Kasumi-1 (cell line): ENCODE data around the gene FKRP.
"Not testable (repeated sequence)": the region's sequence is repeated elsewhere in the genome, so short reads cannot be mapped to it uniquely, and the experiment has no call there.

ENCODE experiments used
- DNase-seq, 2 experiments: peaks; one replicate each; lab custom pipeline; 2025; lab: John Stamatoyannopoulos, UW

FKRP gene, protein sequence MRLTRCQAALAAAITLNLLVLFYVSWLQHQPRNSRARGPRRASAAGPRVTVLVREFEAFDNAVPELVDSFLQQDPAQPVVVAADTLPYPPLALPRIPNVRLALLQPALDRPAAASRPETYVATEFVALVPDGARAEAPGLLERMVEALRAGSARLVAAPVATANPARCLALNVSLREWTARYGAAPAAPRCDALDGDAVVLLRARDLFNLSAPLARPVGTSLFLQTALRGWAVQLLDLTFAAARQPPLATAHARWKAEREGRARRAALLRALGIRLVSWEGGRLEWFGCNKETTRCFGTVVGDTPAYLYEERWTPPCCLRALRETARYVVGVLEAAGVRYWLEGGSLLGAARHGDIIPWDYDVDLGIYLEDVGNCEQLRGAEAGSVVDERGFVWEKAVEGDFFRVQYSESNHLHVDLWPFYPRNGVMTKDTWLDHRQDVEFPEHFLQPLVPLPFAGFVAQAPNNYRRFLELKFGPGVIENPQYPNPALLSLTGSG

DNA sequence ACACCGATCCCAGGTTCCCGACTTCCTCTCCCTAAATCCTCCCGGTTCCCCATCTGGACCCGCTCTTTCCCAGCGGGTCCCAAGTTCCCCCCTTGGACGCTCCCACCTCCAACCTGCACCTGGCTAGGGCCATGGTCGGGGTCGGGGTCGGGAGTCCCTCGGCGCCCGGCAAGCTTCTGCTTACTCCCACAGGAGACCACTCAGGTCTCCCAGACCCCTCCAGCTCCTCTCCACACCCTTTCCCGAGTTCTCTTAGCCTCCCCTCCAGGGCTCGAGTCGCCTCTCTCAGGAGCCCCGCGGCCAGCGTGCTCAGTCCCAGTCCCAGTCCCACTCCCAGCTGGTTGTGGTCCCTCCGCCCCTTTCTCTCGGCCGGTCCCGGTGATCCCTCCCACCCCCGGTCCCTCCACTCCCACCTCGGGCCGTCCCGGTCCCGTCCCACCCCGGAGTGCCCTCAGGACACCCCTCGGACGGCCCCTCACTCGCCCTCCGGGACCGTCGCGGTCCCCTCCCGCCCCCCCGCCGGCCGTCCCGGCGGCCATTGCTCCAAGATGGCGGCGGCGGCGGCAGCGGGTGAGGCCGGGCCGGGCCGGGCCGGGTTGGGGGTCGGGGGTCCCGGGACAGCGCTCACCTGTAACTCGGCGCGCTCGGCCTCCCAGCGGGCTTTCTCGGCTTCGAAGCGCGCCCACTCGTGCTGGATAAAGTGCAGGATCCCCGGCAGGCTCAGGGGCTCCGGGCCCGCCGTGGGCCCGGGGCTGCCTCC, at the start of gene FKRP:
FKRP (plus strand) TSS at position 537 of the 760 bp plus-strand sequence. CDS start 9,394 bp downstream, outside the sequence.
- no peak for DNase-seq

DNA sequence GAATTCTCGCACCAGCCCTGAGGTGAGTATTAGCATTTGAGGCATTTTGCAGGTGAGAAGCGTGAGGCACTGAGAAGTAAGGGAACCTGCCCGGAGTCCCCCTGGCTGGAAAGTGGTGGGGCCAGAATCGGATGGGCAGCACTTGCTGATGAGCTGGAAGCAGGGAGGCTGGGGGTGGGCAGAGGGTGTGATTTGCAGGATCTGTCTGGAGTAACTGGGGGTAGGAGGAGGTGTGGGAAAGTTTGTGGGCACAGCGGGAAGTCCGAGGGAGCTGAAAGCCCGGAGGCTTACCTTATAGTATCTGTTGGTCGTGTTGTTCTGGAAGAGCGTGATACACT, 49.0 kb upstream of the FKRP start:
- no peak for DNase-seq

DNA sequence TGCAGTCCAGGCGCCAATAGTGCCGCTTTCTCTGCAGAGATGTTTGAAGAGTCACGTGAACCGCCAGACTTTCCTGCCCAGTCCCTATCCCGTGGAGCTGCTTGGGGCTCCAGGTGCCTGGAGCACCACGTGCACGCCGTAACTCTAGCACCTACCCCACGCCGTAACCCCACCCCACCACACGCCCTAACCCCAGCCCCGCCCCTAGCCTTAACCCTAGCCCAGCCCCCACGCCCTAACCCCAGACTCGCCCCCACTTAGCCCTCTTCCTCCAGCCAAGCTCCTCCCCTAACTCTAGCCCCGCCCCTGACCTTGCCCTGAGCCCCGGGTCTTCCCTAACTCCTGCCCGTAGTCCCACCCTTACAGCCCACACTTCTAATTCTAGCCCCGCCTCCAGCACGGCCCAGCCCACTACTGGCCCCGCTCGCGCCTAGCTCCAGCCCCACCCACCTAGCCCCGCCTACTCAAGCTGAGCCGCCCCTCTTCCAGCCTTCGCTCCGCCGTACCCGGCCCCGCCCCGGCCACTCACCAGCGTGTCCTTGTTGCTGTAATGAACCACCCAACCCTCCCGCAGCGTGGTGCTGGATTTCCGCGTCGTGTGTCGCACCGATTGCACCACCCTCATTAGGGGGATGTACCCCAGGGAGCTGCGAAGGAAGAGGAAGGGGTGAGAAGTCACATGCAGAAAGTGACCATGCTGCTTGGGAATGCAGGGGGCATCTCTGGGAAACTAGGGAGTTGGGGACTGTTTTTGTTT, 48.5 kb upstream of the FKRP start:
- no peak for DNase-seq

DNA sequence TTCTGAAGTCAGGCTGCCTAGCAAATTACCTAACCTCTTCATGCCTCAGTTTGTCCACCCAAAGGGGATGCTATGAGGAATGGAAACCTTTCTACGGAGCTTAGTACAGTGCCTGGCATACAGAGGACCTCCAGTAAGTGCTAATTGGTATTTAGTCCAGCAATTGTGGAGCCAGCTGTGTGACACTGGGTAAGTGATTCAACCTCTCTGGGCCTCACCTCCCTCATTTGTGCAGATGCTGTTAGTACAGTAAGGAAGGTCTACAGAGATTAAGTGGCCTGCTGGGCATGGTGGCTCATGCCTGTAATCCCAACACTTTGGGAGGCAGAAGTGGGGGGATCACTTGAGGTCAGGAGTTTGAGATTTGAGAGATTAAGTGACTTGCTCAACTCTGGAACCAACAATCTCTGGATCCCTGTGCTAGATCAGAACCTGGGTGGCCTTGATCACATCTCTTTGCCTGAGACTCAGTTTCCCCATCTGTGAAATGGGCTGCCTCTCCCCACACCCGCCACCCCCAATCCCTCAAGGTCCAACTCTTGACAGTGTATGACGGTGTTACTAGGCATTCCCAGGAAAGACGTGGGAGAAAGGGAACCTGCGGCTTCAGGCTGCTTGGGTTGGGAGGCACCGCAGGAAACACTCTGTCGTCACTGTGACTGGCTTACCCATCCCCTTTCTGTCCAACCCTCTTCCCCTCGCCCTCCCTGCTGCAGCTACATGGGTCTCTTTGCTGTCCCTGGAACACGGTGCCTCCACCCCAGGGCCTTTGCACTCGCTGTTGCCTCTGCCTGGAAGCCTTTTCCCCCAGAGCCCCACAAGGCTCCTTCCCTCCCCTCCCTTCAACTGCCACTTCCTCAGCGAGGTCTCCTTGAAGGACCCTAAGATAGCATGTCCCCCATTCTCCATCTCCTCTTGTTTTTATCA, 47.2 kb upstream of the FKRP start:
- DNase-seq, result no peak

DNA sequence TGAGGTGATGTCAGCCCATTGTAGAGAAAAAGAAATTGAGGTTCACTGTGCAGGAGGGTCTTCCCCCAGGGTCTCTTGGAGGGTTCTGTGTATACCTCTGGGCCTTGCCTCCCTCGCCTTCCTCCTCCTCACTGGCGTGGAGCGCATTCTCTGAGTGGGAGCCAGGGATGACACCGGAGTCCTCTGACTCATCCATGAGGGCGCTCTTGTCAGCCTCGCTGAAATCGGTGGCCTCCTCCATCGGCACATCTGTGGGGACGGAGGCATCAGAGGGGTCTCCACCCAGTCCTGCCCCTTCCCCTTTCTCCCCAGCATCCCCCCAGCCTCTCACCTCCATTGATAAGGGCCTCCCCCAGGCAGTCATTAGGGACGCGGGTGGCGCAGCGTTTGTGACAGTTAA, 45.2 kb upstream of the FKRP start:
- no peak for DNase-seq

DNA sequence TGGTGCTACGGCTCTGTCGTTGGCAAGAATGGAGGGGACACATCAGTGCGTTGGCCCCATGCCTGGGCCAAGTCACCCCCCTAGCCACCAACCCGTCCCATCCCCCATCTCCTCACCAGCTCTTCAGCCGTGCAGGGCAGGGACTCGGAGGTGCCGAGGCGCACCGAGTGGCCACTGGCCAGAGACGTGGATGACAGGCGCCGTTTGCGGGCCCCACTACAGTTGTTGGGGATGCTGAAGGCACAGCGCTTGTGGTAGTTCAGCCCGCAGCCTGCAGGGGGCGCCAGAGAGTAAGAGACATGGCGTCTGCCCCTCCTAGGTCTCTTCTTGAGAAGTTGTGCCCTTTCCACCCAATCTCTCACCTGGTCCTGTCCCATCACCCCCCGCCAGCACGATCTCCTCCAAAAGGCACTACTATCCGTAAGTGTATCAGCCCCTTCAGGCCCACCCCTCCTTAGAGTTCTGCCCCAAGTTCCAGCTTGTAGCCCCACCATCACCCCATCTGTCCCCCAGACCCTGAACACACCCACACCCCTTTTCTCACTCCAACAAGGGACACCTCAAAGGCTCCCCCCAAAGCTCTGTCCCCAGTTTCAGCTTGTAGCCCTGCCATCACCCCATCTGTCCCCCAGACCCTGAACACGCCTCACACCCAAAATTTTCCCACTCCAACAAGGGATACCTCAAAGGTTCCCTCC, 41.3 kb upstream of the FKRP start:
- peak; percentile 57 to 79 for DNase-seq

DNA sequence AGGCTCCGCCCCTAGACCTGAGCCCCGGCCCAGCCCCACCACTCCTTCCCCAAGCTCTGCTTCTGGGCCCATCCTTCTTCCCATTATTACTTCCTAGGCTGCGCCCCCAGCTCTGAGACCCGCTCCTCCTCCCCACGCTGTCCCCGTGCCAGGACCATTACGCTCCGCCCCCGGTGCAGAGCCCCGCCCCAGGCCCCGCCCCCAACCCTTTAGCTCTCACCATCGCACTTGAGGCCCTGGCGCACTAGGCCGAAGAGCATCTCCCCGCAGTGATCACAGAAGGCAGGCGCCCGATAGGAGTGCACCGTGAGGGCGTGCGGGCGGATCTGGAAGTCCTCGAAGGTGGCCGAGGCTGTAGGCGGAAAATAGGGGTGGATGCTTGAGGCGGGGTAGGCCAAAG, 35.2 kb upstream of the FKRP start:
- no peak for DNase-seq

DNA sequence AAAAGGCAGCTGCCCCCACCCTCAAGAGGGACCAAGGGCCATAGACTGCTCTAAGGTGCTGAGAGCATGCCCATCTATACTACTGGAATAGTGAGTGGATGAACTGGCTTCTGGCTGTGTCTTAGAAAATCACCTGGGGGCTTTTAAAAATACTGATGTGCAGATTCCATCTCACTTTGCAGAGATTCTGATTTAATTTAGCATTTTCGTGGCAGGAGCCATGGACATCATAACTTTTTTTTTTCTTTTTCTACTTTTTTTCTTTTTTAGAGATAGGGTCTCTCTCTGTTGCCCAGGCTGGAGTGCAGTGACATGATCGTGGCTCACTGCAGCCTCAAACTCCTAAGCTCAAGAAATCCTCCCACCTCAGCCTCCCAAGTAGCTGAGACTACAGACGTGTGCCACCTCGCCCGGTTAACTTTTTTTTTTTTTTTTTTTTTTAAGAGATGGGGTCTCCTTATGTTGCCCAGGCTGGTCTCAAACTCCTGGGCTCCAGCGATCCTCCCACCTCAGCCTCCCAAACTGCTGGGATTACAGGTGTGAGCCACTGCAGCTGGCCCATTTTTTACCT, 33.0 kb upstream of the FKRP start:
- not testable (repeated sequence) for DNase-seq

DNA sequence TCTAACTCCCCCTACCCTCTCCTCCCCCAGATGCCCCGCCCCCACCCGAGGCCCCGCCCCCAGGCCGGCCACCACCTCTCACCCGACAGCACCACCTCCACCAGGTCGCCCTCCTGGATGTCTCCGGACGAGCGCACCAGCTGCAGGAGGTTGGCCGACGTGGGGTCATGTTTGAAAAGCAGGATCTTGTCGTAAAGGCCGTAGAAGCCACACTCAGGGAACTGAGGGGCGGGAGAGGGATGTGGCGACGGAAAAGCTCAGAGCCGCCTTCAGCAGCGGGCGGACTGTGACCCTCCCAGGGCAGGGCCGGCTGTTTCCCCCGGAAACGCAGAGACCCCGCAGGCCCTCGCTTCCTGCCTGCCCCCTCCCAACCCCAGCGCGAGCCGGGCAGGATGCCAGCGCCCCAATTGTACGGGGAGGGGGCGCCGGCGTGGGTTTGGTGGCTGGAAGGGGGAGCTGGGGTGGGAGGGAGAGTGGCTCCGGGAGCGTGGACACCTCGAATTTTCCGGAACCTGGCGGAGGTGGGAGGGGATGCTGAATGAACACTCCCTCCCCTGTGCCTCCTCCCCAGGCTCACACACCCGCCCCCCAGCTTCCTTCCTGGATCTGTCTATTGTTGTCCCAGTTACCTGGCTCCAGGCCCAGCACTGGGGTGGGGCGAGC, 31.9 kb upstream of the FKRP start:
- peak; percentile 86 to 89 for DNase-seq

DNA sequence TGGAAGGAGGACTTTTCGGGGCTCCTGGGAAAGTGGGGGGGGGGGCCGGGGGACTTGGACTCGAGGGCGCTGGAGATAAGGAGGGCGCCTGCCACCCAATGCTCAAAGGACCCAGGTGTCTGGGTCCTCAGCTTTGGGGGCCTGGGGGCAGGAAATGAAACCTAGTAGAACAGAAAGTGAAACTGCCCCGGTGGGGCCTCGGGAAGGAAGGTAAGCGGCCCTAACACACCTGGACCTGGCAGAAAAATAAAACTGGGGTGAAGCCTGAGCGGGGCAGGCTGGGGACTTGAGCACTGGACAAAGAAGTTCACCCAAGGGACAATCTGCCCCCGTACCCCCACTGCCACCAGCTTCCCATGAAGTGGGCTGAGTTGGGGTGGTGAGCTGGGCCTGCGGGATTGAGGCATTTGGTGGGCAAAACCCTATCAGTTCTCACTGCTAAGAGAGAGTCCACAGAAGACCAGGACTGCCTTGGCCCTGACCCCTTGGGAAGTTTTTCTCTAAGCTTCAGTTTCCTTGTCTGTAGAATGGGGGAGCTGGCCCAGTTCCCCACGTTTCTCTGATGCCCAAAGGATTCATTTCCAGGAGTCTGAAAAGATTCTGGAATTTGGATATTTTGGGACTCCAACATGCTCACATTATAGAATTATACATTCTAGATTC, 31.3 kb upstream of the FKRP start:
- peak in 1 of 2 experiments; percentile 49 for DNase-seq

DNA sequence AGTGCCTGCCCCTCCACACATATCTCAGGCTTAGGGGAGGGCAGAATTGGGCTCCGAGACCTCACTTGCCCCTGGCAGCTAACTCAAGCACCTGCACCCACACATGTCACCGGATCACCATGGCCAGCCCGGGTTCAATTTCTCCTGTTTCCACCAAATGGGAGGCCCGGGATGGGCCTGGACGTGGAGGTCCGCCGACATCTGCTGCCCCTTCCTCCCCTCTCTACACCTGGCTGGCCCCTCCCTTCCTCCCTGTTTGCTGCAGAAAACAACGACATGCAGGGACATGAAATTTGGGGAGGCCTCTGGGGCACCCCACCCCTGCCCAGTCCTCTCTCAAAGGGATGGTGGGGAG, 30.3 kb upstream of the FKRP start:
- DNase-seq, result no peak

DNA sequence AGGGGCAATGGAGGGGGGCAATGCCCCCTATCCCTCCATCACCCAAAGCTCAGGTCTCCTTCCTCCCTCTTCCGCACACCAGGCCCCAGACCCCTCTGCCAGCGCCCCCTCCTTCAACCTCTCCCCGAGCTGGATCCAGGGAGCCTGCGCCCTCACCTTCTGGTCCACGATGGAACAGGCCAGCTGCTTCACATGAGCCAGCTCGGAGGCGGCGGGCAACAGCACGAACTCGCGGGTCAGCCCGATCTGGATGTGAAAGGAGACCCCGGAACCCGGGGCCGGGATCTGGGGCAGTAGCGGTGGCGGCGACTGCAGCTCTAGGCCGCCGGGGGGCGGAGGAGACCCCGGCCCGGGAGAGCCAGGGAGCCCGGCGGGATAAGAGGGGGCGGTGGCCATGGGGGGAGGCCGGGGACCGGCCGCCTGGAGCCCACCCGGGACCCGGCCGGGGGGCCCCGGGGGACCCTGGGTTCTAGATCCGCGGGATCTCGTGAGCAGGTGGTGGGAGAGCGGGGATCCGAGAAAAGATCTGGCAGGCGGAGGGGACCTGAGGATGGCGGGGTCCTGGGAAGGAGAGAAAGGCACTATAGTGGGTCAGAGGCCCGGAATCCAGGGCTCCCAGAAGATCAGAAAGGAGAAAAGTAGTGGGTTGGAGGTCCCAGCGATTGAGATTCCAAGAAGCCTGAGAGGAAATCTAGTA, 29.7 kb upstream of the FKRP start:
- DNase-seq, result no peak

DNA sequence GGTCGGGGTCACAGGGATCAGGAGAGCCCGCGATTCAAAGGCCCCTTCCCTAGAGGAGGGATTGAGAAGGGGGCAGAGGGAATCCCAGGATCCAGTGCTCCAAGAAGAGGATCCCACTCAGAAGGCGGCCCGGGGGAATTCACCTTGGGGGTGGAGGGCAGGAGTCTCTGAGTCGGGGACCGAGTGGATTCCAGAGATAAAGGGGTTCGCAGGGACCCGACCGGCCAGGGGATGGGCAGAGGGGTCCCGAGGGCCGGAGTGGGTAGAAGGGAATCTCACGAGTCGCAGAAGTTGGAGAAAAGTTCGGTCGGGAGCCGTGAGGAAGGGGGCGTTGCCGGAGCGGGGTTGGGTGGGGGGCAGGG, 29.2 kb upstream of the FKRP start:
- no peak for DNase-seq

DNA sequence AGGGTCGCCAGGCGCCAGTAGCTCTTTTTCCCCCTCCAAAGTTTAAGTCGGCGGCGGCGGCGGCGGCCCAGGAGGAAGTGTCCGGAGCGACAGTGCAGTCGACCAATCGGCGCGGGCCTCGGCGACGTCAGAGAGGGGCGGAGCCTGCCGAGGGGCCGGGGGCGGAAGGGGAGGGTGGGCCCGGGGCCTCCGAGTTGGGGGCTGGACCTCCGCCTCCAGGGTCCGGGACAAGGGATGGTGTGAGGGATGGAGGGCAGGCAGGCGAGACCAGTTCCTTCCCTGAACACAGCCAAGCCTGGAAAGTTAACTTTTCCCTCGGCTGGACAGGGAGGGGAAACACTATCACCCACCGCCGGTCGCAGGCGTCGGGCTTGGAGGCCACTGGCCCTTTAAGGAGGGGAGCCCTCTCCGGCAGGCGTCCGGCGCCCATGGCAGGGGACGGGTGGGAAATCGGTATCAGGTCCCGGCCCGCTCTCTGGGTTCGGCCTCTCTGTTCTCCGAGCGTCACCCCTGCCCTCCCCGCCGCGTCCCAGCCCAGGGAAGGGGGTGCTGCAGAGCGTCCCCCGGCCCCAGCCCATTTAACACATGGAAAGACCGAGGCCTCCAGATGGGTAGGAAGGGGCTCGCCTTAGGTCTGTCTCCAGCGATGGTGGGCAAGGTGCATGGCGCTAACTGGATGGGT, 28.7 kb upstream of the FKRP start, which contains the start of gene PRKD2:
PRKD2 (minus strand) TSS at position 81 of the 682 bp plus-strand sequence. CDS start 744 bp downstream, outside the sequence.
- peak; percentile 71 to 76 for DNase-seq

DNA sequence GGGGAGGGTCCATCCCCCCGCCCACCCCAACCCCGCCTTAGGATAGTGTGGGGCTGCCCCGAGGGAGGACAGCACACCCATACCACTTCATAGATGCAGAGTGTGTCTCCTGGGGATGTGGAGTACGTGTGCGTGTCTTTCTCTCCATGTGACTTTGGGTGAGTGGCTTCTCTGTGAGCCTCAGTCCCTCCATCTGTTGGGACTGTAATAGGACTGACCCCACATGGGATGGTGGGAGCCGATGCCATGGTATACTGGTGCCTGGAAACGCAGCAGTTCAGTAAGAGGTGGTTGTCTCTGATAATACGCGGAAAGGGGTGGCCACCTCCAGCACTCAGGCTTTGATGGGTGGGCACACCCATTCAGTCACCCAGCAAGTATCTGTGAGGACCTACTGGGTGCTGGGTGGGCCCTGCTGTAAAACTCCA, 28.1 kb upstream of the FKRP start:
- DNase-seq, result no peak

DNA sequence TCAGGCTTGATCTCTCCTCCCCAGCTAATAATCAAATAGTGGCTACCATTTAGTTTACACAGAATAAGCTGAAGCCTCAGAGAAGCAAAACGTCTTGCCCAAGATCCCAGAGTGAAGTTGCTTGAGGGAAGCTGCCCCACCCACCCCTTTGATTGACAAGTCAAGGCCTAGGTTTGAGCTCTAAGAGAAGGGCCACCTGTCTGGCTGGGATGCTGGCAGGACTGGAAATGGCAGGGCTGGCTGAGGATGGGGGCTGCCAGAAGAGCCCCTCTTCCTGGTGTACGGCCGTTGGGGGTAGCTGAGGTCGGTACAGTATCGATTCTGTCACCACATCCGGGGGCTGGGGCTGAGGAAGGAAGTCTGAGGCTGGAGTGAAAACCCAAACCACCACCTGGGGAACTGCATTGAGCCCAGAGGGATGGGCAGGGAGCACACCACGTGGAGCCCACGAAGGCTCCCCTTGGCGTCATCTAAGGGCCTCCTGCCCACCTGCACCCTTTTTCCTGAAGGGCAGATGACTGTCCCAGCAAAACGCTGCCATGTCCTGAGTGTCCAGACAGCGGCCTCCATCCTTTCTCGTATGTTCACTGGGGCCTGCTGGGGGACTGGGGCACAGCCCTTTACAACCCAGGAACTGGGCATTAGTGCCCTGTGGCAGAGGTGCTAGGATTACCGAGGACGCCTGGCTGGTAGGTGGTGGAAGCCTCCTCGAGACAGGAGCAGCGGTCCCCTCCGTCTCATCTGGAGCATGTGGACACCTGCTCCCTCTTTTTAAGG, 27.5 kb upstream of the FKRP start:
- DNase-seq, result peak; percentile 79 to 88

DNA sequence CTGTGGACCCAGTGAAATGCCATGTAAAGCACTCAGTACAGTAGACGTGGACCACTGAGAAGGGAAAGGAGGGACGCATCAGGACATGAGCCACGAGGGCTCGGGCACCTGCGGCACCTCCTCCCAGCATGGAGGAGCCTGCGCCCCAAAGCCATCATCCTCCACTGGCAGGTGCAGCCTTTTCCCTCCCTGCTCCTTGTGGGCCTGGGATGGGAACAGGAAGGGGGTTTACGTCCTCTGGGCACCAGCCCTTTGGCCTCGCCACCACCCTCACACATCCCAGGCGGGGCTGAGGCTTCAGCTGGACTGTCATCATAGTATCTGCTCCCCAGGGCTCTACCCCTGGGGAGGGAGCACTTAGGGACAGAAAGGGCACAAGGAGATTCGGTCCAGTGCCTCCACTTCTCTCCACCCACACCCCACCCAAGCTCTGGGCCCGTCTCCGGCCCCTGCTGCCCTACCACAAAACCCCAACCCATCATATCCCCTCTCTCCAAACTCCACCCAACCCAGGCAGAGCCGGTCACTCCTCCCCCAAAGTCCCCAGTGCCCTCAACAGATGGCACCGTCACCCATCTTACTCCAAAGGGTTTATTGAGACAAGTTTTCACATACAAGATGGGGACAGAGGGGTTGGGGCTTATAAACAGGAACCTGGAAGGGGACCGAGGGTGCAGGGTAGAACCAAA, 26.8 kb upstream of the FKRP start:
- no peak for DNase-seq
